DOHH2 (cell line): Measurements from ENCODE around the gene CSF2RB.

Experiments
- EZH2phosphoT487 ChIP-seq: fragments of 200-600 bp; sonication (generic); IDR thresholded peaks from 2 replicates; pipeline ENCODE4 v1.6.1; 2017; ENCODE audit warnings: borderline replicate concordance, mild to moderate bottlenecking, antibody characterized with exemption, low read length, moderate library complexity, mixed read lengths
- TF ChIP-seq, protein P1 (sequence below): fragments of 200-600 bp; sonication (generic); IDR thresholded peaks from one replicate; pipeline ENCODE4 v1.5.1; 2014; ENCODE audit warnings: antibody characterized with exemption, mild to moderate bottlenecking, low read depth, low read length; ENCODE audit not compliant: poor library complexity, severe bottlenecking

DNA sequence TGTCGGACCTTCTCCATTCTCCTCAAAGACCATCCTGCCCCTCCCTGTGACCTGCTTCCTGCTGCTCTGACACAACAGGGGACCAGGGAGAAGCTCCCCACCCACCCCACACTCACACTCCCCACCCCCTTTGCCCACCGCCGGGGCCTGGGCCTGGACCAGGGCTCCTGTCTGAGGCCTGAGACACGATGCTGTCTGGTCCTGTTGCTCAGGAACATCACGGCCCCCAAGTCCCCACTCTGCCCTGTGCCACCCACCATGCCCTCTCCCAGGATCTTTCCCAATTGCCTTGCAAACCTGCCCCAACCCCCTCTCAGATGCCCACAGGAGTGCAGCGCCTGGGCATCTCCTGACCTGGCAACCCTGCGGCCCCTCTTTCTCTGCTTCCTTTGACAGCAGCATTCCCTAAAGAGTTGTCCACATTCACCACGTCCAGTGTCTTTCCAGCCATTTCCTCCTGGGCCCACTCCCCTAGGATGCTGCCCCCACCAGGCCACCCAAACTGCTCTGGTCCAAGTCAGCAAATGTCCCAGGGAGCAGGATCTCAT is 10.8 kb downstream of the CSF2RB start:
- TF ChIP-seq, protein P1, sequence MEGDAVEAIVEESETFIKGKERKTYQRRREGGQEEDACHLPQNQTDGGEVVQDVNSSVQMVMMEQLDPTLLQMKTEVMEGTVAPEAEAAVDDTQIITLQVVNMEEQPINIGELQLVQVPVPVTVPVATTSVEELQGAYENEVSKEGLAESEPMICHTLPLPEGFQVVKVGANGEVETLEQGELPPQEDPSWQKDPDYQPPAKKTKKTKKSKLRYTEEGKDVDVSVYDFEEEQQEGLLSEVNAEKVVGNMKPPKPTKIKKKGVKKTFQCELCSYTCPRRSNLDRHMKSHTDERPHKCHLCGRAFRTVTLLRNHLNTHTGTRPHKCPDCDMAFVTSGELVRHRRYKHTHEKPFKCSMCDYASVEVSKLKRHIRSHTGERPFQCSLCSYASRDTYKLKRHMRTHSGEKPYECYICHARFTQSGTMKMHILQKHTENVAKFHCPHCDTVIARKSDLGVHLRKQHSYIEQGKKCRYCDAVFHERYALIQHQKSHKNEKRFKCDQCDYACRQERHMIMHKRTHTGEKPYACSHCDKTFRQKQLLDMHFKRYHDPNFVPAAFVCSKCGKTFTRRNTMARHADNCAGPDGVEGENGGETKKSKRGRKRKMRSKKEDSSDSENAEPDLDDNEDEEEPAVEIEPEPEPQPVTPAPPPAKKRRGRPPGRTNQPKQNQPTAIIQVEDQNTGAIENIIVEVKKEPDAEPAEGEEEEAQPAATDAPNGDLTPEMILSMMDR = no peak
- TF ChIP-seq EZH2phosphoT487 = no peak
